PC-3 (cell line): ENCODE data around the gene ZNF746.

Experiments used
- CTCF ChIP-seq: fragments of 300-600 bp; sonication (generic); conservative IDR thresholded peaks from 2 replicates; pipeline ENCODE4 v1.5.1; 2017; ENCODE audit warnings: antibody characterized with exemption, low read depth, mild to moderate bottlenecking, low read length
- EZH2 ChIP-seq: fragments of 300-600 bp; sonication (generic); IDR thresholded peaks from one replicate; pipeline ENCODE4 v1.6.1; 2017; ENCODE audit warnings: antibody characterized with exemption, mild to moderate bottlenecking, low read length; ENCODE audit not compliant: unreplicated experiment

GRCh38 chr7:149498811-149499210 is 1.2 kb upstream of the ZNF746 start:
- TF ChIP-seq CTCF (no peak), EZH2 (no peak)
